ENCODE results near the gene TRAF3. TPM values are rescaled to one million over a fixed set of nuclear protein-coding genes. Genes with fewer than 3 reads are reported as not detected.

The TRAF3 gene
- total RNA-seq, 1 experiment from 2014 or later, result 11.2 TPM

- H3K4me3 Mint-ChIP-seq, result no peak overlapping the region
Observed at GRCh38 chr14:102941419-102942011, 164.3 kb downstream of the TRAF3 start.

More at GRCh38 chr14:102941419-102942011, 164.3 kb downstream of the TRAF3 start:
- H3K27me3 Mint-ChIP-seq (ENCODE audit: low read depth), result no peaks in the 10 kb centered on the region
- H3K36me3 Mint-ChIP-seq, result peaks cover 50% of the 10 kb centered on the region
- ChIA-PET CTCF (no interaction called here), POLR2A (no interaction called here)
- ATAC-seq (no peak), DNase-seq (ENCODE audit: low spot score) (no peak)
- no peak overlapping the region for H3K27ac Mint-ChIP-seq
- no peaks in the 10 kb centered on the region for H3K9me3 Mint-ChIP-seq
- H3K4me1 Mint-ChIP-seq, result no peaks in the 10 kb centered on the region
- no peak for TF ChIP-seq ZNF396 (CRISPR knock-in tag; IDR thresholded peaks at IDR 0.05; ENCODE audit: borderline replicate concordance)
- no peak for TF ChIP-seq GABPB1 (CRISPR knock-in tag; IDR thresholded peaks at IDR 0.05)
- no peak for TF ChIP-seq ZNF416 (CRISPR knock-in tag; IDR thresholded peaks at IDR 0.05)
- no peak for TF ChIP-seq AR (CRISPR knock-in tag; IDR thresholded peaks at IDR 0.05)
- no peak for TF ChIP-seq PREB (CRISPR knock-in tag; IDR thresholded peaks at IDR 0.05; ENCODE audit: borderline replicate concordance)
- TF ChIP-seq, protein P1, sequence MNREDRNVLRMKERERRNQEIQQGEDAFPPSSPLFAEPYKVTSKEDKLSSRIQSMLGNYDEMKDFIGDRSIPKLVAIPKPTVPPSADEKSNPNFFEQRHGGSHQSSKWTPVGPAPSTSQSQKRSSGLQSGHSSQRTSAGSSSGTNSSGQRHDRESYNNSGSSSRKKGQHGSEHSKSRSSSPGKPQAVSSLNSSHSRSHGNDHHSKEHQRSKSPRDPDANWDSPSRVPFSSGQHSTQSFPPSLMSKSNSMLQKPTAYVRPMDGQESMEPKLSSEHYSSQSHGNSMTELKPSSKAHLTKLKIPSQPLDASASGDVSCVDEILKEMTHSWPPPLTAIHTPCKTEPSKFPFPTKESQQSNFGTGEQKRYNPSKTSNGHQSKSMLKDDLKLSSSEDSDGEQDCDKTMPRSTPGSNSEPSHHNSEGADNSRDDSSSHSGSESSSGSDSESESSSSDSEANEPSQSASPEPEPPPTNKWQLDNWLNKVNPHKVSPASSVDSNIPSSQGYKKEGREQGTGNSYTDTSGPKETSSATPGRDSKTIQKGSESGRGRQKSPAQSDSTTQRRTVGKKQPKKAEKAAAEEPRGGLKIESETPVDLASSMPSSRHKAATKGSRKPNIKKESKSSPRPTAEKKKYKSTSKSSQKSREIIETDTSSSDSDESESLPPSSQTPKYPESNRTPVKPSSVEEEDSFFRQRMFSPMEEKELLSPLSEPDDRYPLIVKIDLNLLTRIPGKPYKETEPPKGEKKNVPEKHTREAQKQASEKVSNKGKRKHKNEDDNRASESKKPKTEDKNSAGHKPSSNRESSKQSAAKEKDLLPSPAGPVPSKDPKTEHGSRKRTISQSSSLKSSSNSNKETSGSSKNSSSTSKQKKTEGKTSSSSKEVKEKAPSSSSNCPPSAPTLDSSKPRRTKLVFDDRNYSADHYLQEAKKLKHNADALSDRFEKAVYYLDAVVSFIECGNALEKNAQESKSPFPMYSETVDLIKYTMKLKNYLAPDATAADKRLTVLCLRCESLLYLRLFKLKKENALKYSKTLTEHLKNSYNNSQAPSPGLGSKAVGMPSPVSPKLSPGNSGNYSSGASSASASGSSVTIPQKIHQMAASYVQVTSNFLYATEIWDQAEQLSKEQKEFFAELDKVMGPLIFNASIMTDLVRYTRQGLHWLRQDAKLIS (CRISPR knock-in tag; IDR thresholded peaks at IDR 0.05; ENCODE audit: borderline replicate concordance), result no peak
- no peak for TF ChIP-seq FOXJ3 (CRISPR knock-in tag; IDR thresholded peaks at IDR 0.05; ENCODE audit: borderline replicate concordance)
- TF ChIP-seq ZNF263 (CRISPR knock-in tag; IDR thresholded peaks at IDR 0.05; ENCODE audit: low read depth), result no peak
- TF ChIP-seq ZNF423 (CRISPR knock-in tag; IDR thresholded peaks at IDR 0.05), result no peak
- no peak for TF ChIP-seq ZNF671 (CRISPR knock-in tag; IDR thresholded peaks at IDR 0.05)
- TF ChIP-seq MAX (CRISPR knock-in tag; IDR thresholded peaks at IDR 0.05), result no peak
- TF ChIP-seq ERG (CRISPR knock-in tag; IDR thresholded peaks at IDR 0.05), result no peak
- TF ChIP-seq, protein P2, sequence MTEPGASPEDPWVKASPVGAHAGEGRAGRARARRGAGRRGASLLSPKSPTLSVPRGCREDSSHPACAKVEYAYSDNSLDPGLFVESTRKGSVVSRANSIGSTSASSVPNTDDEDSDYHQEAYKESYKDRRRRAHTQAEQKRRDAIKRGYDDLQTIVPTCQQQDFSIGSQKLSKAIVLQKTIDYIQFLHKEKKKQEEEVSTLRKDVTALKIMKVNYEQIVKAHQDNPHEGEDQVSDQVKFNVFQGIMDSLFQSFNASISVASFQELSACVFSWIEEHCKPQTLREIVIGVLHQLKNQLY (CRISPR knock-in tag; IDR thresholded peaks at IDR 0.05), result no peak
- no peak for TF ChIP-seq ESRRA (CRISPR knock-in tag; IDR thresholded peaks at IDR 0.05; ENCODE audit: borderline replicate concordance)
- TF ChIP-seq NFYB (CRISPR knock-in tag; conservative IDR thresholded peaks at IDR 0.05; ENCODE audit: low read depth), result no peak
- TF ChIP-seq, protein P3, sequence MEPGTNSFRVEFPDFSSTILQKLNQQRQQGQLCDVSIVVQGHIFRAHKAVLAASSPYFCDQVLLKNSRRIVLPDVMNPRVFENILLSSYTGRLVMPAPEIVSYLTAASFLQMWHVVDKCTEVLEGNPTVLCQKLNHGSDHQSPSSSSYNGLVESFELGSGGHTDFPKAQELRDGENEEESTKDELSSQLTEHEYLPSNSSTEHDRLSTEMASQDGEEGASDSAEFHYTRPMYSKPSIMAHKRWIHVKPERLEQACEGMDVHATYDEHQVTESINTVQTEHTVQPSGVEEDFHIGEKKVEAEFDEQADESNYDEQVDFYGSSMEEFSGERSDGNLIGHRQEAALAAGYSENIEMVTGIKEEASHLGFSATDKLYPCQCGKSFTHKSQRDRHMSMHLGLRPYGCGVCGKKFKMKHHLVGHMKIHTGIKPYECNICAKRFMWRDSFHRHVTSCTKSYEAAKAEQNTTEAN (CRISPR knock-in tag; IDR thresholded peaks at IDR 0.05), result no peak

All from WTC11 (cell line).